K562 (cell line): ENCODE results near the gene DCAF6. TPM values are rescaled to one million over a fixed set of nuclear protein-coding genes. Genes with fewer than 3 reads are reported as not detected.

Source experiments
- BCL6 ChIP-seq: fragments of 250-450 bp; sonication (Bioruptor Pico); IDR thresholded peaks from 2 replicates; pipeline ENCODE4 v1.4.0; 2020
- ELK1 ChIP-seq: sonication (generic); formaldehyde crosslinking; IDR thresholded peaks from 2 replicates; pipeline ENCODE4 v1.8.1; 2022; ENCODE audit warnings: missing genetic modification reagents
- ETV5 ChIP-seq: sonication (generic); formaldehyde crosslinking; IDR thresholded peaks from 2 replicates; pipeline ENCODE4 v1.4.0; 2020; ENCODE audit warnings: low read depth, mild to moderate bottlenecking, missing genetic modification reagents
- HMBOX1 ChIP-seq: sonication (generic); IDR thresholded peaks from 2 replicates; pipeline ENCODE4 v1.6.1; 2016
- HMGN3 ChIP-seq: IDR thresholded peaks from 2 replicates; pipeline ENCODE4 v1.6.1; 2011; ENCODE audit warnings: borderline replicate concordance, low read depth, mild to moderate bottlenecking, mixed read lengths, low read length; ENCODE audit not compliant: insufficient read length; ENCODE audit errors: extremely low read depth
- KAT7 ChIP-seq: sonication (generic); formaldehyde crosslinking; IDR thresholded peaks from 2 replicates; pipeline ENCODE4 v1.8.0; 2022; ENCODE audit warnings: missing genetic modification reagents, mild to moderate bottlenecking, borderline replicate concordance
- NR2C1 ChIP-seq, 2 experiments: fragments of 450-650 bp; IDR thresholded peaks; 2 replicates each; pipeline ENCODE4 v1.6.1; 2017; ENCODE audit warnings: mild to moderate bottlenecking in 2 of 2, antibody characterized with exemption in 1 of 2, inconsistent platforms in 1 of 2, missing compliant biosample characterization in 1 of 2, missing genetic modification characterization in 1 of 2
- PTBP1 ChIP-seq: fragments of 200-400 bp; formaldehyde crosslinking; IDR thresholded peaks from 2 replicates; pipeline ENCODE4 v1.6.1; 2017; ENCODE audit warnings: low read depth, low read length
- RB1 ChIP-seq: fragments of 450-650 bp; IDR thresholded peaks from 2 replicates; pipeline ENCODE4 v1.6.1; 2017; ENCODE audit warnings: low read depth, mild to moderate bottlenecking
- SIN3A ChIP-seq, 2 experiments: fragments of 150-350 bp in 1 of 2; IDR thresholded peaks; 2 replicates each; pipeline ENCODE4 v1.6.1; 2011 to 2016; ENCODE audit warnings: borderline replicate concordance in 2 of 2, low read depth in 2 of 2, low read length in 2 of 2, mild to moderate bottlenecking in 2 of 2, moderate library complexity in 2 of 2; ENCODE audit not compliant: control insufficient read depth in 1 of 2
- SMARCE1 ChIP-seq: fragments of 450-650 bp; IDR thresholded peaks from 2 replicates; pipeline ENCODE4 v1.7.1; 2016; ENCODE audit warnings: mild to moderate bottlenecking
- STAT5B ChIP-seq: fragments of 250-450 bp; sonication (Bioruptor Pico); IDR thresholded peaks from 2 replicates; pipeline ENCODE4 v1.8.0; 2021; ENCODE audit warnings: mild to moderate bottlenecking, inconsistent platforms
- TBL1XR1 ChIP-seq, 2 experiments: IDR thresholded peaks; 2 replicates each; pipeline ENCODE4 v1.6.1; 2012; ENCODE audit warnings: improper control_type of control experiment in 2 of 2, low read length in 2 of 2, mild to moderate bottlenecking in 1 of 2
- TEAD4 ChIP-seq, 2 experiments: sonication (generic) in 1 of 2; formaldehyde crosslinking in 1 of 2; IDR thresholded peaks; 2 replicates each; pipeline versions ENCODE4 v1.6.1 to v1.8.0; 2012 to 2022; ENCODE audit warnings: borderline replicate concordance in 1 of 2, inconsistent platforms in 1 of 2, low read length in 1 of 2, mild to moderate bottlenecking in 1 of 2, missing genetic modification reagents in 1 of 2
- TFAM ChIP-seq: fragments of 250-450 bp; sonication (Bioruptor Pico); conservative IDR thresholded peaks from 2 replicates; pipeline ENCODE4 v1.5.0; 2021; ENCODE audit warnings: mild to moderate bottlenecking, moderate library complexity
- ZBTB17 ChIP-seq: fragments of 450-650 bp; formaldehyde crosslinking; IDR thresholded peaks from 2 replicates; pipeline ENCODE4 v1.4.0; 2020; ENCODE audit warnings: mild to moderate bottlenecking
- ZNF354B ChIP-seq: fragments of 250-450 bp; sonication (Bioruptor Pico); IDR thresholded peaks from 2 replicates; pipeline ENCODE4 v1.4.0; 2020
- ZNF511 ChIP-seq: sonication (generic); formaldehyde crosslinking; IDR thresholded peaks from 2 replicates; pipeline ENCODE4 v1.8.0; 2022; ENCODE audit warnings: mild to moderate bottlenecking, missing genetic modification reagents
- polyA plus RNA-seq, 8 experiments: library from polyadenylated mRNA; depleted of rRNA in 4 of 8; stranded (reverse) in 5 of 8; unstranded in 3 of 8; fragments of >200 nt; fragmentation: Nextera tagmentation in 2 of 8; fragmentation: Illumina TruSeq in 1 of 8; extraction: Ambion mirVana in 2 of 8; extraction: Trizol in 1 of 8; gene quantifications; 2 replicates each; pipeline versions ENCODE4 v1.2.1 to v1.2.3, GENCODE V29; 2011 to 2014; ENCODE audit warnings: inconsistent platforms in 1 of 8, missing spikeins in 1 of 8
- total RNA-seq, 7 experiments: library from RNA; depleted of rRNA in 6 of 7; stranded (reverse); fragments of >200 nt in 6 of 7; fragmentation: Illumina TruSeq in 2 of 7; extraction: Trizol in 2 of 7; gene quantifications; 2 replicates each; pipeline versions ENCODE4 v1.2.1 to v1.2.3, GENCODE V29; 2011 to 2021; ENCODE audit warnings: low replicate concordance in 1 of 7
- TF ChIP-seq, protein P1 (sequence below): fragments of 150-350 bp; IDR thresholded peaks from 2 replicates; pipeline ENCODE4 v1.6.1; 2014; ENCODE audit warnings: low read depth, mild to moderate bottlenecking, low read length, borderline replicate concordance

Gene DCAF6
- total and polyA plus RNA-seq, 9 of the 15 experiments (the other 6 are each of a cell fraction or from before 2014, with no cell fraction given): 19.1 to 102 (median 46.3) TPM

DNA sequence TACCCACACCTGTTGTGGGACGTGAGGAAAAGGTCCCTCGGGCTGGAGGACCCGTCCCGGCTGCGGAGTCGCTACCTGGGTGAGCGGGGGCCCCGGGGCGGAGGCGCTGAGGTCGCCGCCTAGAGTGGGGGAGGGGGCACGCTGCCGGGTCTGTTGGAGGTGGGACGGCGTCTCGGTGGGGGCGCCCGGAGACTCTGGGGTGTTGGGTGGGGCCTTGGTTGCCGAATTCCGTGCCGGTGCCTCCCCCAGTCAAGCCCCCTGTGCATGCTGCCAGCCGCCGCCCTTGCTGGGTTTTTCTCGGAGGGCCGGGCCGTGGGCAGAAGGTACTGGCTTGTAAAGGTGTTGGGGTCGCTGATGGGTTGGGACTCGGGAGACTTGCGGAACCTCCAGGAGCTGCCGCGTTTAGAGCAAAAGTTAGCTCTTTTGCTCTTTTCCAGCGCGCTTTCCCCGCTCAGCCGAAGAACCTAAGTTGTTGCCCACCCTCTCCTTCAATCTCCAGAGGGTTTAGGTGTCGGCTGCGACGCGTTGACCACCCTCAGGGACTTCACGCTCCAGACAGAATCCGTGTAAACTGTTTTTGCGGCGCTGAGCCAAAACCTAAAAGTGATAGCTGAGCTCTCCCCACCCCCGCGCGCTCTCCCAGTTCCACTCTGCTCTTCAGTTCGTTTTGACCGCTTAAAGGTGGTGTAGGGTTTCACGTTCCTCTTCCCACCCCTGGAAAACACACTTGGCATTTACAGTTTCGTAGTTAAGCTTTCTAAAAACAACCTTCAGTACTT, 636 bp downstream of the DCAF6 start, which contains the start of gene MPC2 (continued):
- TF ChIP-seq ETV5 (CRISPR knock-in tag) (0 out of 2 replicates have a peak, but pooled peaks have one; percentile 27), PTBP1 (no peak), NR2C1 (IDR thresholded peaks at IDR 0.05) (no peak), NR2C1 (tag; IDR thresholded peaks at IDR 0.05) (no peak), HMBOX1 (peak; percentile 71; the same call in 1 of the 2 replicates), KAT7 (CRISPR knock-in tag) (peak; percentile 23), BCL6 (no peak), TFAM (no peak), ELK1 (CRISPR knock-in tag) (no peak), SMARCE1 (peak; percentile 68), ZNF511 (CRISPR knock-in tag) (peak; percentile 36; the same call in 1 of the 2 replicates), HMGN3 (peak; percentile 20), ZNF354B (no peak), STAT5B (CRISPR knock-in tag) (no peak), RB1 (peak; percentile 19; the same call in 1 of the 2 replicates), TEAD4 (IDR thresholded peaks at IDR 0.05; ENCODE audit: low read length) (peak; percentile 25), TEAD4 (CRISPR knock-in tag; IDR thresholded peaks at IDR 0.05; ENCODE audit: borderline replicate concordance) (no peak), ZBTB17 (CRISPR knock-in tag) (no peak), TBL1XR1 (IDR thresholded peaks at IDR 0.05; ENCODE audit: low read length in 2 of 2) (peak in 1 of 2 experiments; percentile 39; a peak in 1 of 4 replicates), SIN3A (IDR thresholded peaks at IDR 0.05; ENCODE audit: borderline replicate concordance in 2 of 2, control insufficient read depth in 1 of 2, low read depth in 2 of 2, low read length in 2 of 2) (peak in 1 of 2 experiments; percentile 62; a peak in 1 of 4 replicates)
- TF ChIP-seq, protein P1, sequence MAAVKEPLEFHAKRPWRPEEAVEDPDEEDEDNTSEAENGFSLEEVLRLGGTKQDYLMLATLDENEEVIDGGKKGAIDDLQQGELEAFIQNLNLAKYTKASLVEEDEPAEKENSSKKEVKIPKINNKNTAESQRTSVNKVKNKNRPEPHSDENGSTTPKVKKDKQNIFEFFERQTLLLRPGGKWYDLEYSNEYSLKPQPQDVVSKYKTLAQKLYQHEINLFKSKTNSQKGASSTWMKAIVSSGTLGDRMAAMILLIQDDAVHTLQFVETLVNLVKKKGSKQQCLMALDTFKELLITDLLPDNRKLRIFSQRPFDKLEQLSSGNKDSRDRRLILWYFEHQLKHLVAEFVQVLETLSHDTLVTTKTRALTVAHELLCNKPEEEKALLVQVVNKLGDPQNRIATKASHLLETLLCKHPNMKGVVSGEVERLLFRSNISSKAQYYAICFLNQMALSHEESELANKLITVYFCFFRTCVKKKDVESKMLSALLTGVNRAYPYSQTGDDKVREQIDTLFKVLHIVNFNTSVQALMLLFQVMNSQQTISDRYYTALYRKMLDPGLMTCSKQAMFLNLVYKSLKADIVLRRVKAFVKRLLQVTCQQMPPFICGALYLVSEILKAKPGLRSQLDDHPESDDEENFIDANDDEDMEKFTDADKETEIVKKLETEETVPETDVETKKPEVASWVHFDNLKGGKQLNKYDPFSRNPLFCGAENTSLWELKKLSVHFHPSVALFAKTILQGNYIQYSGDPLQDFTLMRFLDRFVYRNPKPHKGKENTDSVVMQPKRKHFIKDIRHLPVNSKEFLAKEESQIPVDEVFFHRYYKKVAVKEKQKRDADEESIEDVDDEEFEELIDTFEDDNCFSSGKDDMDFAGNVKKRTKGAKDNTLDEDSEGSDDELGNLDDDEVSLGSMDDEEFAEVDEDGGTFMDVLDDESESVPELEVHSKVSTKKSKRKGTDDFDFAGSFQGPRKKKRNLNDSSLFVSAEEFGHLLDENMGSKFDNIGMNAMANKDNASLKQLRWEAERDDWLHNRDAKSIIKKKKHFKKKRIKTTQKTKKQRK: no peak
